ENCODE results near the gene BRCA1.
"Not testable (repeated sequence)": the region's sequence is repeated elsewhere in the genome, so short reads cannot be mapped to it uniquely, and the experiment has no call there.

BRCA1 gene

DNA sequence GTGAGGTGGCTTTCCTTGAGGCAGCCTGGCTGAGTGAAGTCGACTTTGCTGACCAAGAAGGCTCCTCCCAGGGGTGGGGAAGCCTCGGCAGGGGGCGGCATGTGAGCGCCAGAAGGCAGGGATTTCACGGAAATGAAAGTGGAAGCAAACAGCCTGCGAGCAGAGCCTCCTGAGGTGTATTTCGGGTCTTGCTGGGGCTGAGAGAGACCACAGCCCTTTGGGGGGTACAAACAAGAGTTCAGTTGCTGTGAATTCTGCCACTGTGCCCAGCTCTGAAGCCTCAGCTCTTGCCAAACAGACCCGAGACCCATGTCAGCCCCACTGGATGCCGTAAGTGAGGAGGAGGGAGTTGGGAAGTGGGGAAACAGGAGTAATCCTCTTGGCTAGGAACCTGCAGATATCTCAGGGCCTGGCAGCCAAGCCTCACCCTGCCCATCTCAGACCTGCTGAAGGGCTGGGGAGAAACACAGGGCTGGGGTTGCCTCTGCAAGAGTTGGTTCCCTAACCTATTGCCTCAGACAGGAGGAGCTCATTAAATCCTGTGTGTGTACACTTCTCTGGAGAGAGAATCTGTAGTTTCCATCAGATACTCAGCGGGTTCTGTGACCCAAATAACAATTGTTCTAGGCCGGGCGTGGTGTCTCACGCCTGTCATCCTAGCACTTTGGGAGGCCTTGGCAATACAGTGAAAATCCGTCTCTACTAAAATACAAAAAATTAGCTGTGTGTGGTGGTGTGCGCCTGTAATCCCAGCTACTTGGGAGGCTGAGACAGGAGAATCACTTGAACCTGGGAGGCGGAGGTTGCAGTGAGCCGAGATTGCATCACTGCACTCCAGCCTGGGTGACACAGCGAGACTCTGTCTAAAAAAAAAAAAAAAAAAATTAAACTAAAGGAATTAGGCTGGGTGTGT lies 118.3 kb downstream of the BRCA1 start, which contains the start of gene IFI35:
IFI35 (plus strand) TSS at position 146 of the 913 bp plus-strand sequence; CDS start at position 310, 164 bp downstream.
- TF ChIP-seq, protein P1, sequence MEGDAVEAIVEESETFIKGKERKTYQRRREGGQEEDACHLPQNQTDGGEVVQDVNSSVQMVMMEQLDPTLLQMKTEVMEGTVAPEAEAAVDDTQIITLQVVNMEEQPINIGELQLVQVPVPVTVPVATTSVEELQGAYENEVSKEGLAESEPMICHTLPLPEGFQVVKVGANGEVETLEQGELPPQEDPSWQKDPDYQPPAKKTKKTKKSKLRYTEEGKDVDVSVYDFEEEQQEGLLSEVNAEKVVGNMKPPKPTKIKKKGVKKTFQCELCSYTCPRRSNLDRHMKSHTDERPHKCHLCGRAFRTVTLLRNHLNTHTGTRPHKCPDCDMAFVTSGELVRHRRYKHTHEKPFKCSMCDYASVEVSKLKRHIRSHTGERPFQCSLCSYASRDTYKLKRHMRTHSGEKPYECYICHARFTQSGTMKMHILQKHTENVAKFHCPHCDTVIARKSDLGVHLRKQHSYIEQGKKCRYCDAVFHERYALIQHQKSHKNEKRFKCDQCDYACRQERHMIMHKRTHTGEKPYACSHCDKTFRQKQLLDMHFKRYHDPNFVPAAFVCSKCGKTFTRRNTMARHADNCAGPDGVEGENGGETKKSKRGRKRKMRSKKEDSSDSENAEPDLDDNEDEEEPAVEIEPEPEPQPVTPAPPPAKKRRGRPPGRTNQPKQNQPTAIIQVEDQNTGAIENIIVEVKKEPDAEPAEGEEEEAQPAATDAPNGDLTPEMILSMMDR (IDR thresholded peaks at IDR 0.05; ENCODE audit: control insufficient read depth, insufficient read depth, low read depth, low read length, missing control alignments), result peak; percentile 24
- DNase-seq (ENCODE audit: low read depth), result no peak

GRCh38 chr17:43003542-43004172 lies 121.5 kb downstream of the BRCA1 start:
- TF ChIP-seq, protein P1 (IDR thresholded peaks at IDR 0.05; ENCODE audit: control insufficient read depth, insufficient read depth, low read depth, low read length, missing control alignments), result peak; percentile 10
- DNase-seq (ENCODE audit: low read depth), result no peak
- H3K4me3 ChIP-seq (ENCODE audit: control insufficient read depth, low read depth, low read length), result no peak overlapping the region

More for the DNA sequence above, 118.3 kb downstream of the BRCA1 start, which contains the start of gene IFI35:
- peak within 1 kb of the TSS; percentile 81 for H3K4me3 ChIP-seq (ENCODE audit: control insufficient read depth, low read depth, low read length)

GRCh38 chr17:43000894-43001293 lies 124.3 kb downstream of the BRCA1 start:
- not testable (repeated sequence) for H3K4me3 ChIP-seq (ENCODE audit: control insufficient read depth, low read depth, low read length); DNase-seq (ENCODE audit: low read depth)

- peak overlapping the region; percentile 76 for H3K4me3 ChIP-seq (ENCODE audit: control insufficient read depth, low read depth, low read length)
- DNase-seq (ENCODE audit: low read depth), result no peak
- TF ChIP-seq, protein P1 (IDR thresholded peaks at IDR 0.05; ENCODE audit: control insufficient read depth, insufficient read depth, low read depth, low read length, missing control alignments), result no peak
These were observed 126.1 kb downstream of the BRCA1 start for GRCh38 chr17:42999003-42999525.

DNA sequence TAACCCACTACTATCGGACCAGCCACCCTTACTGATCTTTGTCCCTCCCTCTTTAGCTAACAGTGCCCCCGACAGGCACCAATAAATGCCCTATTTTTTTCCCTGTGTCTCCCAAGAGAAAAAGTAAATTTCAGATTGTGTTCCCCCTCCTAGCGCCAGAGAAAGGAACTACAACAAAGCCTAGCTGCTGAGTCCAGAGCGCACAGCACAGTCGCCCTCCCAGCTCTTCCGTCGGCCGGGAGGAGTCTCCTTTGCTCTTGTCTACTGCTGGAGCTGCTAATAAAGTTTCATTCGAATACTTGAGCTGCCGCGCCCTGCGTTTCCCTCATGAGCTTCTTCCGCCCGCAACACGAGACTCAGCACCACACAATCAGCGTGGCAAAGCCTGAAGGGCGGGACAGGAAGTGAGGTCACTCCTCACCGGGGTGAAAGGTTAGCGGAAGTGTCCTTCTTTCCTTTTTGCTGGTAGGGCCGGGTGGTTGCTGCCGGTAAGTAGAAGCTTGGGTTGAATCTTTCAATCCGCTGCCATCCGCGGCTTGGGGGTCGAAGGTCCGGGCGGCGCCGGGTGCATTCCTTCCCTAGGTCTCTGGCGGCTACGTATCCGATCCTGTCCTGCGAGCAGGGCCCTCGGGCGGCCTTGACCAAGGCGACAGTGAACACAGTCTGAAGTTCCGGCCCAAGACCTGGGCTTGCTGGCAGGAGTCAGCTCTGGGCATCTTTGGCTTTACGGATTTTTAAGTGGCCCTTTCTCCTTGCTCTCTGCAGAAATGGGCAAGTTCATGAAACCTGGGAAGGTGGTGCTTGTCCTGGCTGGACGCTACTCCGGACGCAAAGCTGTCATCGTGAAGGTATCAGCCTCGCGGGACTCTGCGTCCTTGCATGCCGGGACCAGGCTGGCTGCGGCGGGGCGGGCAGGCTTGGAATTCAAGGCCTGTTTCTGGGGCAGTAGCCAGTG lies 126.9 kb downstream of the BRCA1 start, which contains the start of gene RPL27:
RPL27 (plus strand) TSS at position 436 of the 955 bp plus-strand sequence; CDS start at position 768, 332 bp downstream.
- TF ChIP-seq, protein P1 (IDR thresholded peaks at IDR 0.05; ENCODE audit: control insufficient read depth, insufficient read depth, low read depth, low read length, missing control alignments), result peak; percentile 79
- peak; percentile 100 for DNase-seq (ENCODE audit: low read depth)
- H3K4me3 ChIP-seq (ENCODE audit: control insufficient read depth, low read depth, low read length), result peak within 1 kb of the TSS; percentile 76

DNA sequence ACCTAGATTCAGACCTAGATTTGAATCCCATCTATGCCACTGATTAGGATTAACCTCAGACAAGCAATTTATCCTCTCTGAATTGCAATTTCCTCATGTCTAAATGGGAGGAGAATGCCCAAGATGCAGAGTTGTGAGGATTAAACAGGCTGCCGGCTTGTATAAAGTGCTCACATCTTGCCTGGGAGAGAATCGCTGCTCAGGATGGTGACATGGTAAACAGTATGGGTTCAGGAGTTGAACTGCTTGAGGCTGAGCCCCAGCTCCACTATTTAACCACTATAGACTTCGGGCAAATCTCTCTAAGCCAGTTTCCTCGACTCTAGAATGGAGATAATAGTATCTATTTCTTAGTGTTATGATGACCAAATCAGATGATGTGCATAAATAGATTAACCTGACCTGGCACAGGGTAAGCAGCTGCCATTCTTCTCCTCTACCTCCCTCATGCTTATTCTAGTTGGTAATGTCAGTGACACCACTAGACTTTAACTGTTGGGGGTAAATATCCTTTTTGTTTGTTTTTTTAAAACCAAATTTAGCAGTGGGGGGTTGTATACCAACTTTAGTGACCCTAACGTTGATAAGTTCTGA lies 127.7 kb downstream of the BRCA1 start:
- DNase-seq (ENCODE audit: low read depth), result no peak
- TF ChIP-seq, protein P1 (IDR thresholded peaks at IDR 0.05; ENCODE audit: control insufficient read depth, insufficient read depth, low read depth, low read length, missing control alignments), result no peak
- peak overlapping the region; percentile 22 for H3K4me3 ChIP-seq (ENCODE audit: control insufficient read depth, low read depth, low read length)
